RKO (cell line): Measurements from ENCODE around the gene PIN1.

Experiments
- DNase-seq: peaks from one replicate; pipeline ENCODE4 v3.0.0-alpha.2; 2016; ENCODE audit warnings: low spot score

The PIN1 gene

DNA sequence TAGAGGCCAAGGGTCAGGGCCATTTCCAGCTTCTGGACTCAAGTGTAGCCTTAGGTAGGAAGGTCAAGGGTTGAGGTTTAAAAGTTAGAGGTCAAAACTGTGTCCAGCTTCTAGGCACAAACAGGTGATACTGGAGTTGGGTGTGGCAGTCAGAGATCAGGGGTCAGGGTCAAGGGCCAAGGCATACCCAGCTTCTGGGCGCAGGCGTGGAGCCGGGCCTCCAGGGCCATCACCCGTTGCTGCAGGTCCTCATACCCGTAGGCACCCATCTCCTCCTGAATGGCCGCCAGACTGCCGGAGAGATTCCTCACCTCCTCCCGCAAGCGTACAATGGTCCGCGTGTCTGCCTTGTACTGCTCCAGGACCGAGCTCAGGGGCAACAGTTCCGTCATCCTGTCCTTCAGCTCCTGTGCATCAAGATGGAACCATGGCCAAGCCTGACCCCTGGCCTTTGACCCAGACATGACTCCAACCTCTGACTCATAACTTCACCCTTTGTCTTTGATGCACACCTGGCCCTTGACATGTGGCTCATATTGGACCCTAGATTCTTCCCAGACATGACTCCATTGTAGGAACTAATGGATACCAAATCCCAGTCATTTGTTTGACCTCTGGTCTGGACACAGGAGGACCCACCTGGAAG is 22.1 kb downstream of the PIN1 start:
- DNase-seq = no peak

DNA sequence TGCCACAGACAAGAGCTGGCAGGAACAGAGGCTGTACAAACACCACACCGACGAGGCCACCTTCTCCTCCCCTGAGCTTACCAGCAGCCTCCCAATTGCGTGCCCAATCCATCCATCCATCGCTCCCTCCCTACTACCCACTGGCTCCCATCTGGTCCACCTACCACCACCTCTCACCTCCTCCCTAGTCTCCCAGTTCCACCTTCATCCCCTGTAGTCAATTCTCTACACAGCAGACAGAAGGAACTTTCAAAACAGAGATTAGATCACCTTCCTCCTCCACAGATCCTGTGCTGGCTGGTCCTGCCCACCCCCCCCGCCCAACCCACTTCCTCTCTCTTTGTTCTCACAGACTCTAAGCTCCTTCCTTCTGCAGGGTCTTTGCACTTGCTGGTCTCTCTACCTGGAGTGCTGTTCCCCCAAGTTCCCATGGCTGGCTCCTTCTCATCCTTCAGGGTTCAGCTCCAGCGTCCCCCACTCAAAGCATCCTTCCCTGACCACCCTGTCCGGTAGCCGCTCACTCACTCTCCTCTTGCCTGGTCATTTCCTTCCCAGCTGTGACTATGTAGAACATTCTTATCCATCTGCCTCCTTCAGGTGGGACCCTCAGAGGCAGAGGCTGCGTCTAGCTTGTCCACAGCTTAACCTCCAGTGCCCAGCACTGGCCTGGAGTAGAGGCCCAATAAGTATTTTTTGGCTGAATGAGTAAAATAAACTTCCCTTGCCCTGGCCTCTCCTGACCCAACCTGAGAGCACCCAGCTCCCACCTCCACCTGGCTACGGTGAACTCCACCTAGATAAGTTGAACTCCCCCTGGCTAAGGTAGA is 23.0 kb downstream of the PIN1 start:
- DNase-seq = no peak

DNA sequence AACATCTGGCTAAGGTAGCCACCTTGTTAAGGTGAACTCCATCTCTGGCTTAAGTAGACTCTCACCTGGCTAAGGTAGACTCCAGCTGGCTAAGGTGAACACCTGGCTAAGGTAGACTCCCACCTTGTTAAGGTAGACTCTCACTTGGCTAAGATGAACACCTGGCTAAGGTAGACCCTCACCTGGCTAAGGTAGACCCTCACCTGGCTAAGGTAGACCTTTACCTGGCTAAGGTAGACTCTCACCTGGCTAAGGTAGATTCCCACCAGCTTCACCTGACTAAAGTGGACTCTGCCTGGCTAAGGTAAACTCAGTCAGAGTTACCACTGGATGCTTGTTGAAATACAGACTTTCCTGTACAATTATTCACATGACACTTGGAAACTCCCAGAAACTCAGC is 23.6 kb downstream of the PIN1 start:
- DNase-seq = no peak

DNA sequence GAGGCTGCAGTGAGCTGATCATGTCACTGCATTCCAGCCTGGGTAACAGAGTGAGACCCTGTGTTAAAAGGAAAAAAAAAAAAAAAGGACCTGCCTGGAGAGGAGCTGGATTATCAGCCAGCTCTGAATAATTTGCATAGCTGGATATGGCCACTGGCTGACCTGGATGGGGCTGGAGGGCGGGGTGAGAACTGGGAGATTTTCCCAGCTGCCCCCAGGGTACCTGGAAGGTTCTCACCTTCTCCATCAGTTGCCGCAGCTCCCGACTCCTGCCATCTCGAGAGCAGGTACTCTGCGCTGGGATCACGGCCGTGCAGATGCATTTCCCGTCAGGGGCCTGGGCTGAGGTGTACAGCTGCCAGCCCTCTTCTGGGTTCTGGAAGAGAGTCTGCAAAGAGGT is 25.3 kb downstream of the PIN1 start:
- DNase-seq = no peak

DNA sequence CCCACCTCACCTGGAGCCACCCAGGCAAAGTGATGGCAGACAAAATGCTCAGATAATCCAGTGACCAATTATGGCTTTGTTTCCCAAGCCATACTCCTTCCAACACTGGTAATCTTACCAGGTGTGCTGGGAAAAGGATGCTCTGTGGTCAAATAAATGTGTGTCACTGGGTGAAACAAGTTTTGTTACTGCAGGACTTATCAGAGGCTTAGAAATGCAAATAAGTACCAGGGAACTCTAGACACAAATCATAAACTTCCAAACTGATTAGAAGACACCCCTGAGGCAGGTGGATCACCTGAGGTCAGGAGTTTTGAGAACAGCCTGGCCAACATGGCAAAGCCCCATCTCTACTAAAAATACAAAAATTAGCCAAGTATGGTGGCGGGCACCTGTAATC is 26.4 kb downstream of the PIN1 start:
- DNase-seq = no peak

DNA sequence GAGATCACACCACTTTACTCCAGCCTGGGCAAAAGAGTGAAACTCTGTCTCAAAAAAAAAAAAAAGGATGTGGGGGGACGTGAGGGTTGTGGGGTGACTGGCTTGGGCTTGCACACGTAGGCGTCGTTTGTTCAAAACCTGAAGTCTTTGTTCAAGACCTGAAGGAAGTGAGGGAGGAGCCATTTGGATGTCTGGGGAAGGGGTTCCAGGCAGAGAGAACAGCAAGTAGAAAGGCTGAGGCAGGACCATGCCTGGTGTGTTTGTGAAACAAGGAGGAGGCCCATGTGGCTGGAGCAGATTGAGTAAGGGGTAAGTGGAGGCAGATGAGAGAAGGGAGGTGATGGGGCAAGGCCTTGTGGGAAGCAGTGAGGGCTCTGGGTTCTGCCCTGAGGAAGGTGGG is 27.8 kb downstream of the PIN1 start:
- DNase-seq = no peak

DNA sequence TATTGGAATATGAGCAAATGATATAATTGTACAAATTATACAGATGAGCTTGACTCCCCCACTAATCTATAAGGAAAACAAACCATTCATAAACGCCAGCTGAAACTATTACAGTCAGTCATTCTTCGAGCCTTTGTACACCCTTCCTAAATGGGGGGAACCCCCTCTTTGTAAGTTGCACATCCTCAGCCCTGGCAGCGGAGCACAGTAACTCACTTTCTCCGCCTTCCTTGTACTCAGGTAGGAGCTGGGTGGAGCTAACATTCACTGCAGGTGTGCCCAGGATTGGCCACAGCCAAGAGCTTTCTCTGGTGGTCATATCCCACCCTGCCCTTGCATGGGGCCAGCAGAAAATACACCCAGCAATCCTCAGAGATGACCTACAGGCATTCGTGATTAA is 28.6 kb downstream of the PIN1 start:
- no peak for DNase-seq

DNA sequence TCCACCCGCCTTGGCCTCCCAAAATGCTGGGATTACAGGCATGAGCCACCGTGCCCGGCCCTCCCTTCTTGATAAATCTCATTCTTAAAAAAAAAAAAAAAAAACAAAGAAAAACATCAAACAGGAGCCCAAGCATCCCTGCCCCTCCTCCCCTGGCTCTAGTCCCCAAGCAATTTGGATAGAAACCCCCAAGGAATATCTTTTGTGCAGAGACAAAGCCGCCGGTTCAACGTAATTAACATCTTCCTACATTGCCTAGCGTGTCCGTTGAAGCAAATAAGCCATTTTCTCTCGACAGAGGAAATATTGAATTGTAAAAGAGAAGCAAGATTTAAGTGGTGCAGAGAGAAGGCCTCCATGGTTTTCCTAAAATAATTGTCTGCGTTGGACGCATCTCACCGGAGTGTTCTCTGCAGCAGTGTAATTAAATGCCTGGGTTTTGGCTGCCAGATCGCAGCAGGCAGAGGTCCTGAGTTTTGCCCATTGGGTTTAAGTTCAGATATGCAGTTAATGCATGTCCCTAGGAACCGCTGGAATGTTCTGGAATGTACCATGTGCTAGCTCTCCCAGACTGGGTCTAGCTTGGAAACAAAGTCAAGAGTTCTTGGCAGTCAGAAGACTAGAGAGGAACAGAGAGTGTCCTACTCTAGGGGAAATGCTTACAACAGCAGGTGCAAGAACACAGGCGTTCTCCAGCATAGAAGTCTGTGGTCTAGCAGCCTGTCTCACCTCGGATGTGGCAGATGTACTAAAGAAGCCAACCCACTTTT is 30.8 kb downstream of the PIN1 start:
- no peak for DNase-seq

DNA sequence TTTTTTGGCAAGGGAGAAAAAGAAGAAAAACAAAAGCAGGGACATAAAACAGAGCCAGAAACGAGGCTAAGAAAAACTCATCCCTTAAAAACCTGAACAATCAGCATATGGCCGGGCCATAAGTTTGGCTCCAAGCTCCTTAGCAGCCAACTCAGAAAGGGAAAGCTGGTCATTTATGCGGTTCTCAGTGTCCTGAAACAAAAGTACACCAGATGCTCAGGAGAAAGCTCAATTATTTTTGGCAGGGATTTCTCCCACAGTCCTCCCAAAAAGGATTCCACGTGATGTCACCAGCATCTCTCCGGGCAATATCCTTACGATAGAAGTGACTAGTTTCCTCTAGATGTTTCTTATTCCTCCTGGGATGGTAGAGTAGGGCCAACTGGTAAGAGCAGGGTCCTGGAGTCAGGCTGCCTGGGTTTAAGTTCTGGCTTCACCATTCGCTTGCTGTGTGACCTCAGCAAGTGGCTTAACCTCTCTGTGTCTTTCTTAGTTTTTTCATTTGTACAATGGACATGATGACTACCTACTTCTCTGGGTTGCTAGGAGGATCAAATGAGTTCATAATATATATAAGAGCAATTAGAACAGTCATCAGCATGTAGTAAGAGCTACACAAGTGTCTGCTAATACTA is 34.0 kb downstream of the PIN1 start:
- DNase-seq = no peak

DNA sequence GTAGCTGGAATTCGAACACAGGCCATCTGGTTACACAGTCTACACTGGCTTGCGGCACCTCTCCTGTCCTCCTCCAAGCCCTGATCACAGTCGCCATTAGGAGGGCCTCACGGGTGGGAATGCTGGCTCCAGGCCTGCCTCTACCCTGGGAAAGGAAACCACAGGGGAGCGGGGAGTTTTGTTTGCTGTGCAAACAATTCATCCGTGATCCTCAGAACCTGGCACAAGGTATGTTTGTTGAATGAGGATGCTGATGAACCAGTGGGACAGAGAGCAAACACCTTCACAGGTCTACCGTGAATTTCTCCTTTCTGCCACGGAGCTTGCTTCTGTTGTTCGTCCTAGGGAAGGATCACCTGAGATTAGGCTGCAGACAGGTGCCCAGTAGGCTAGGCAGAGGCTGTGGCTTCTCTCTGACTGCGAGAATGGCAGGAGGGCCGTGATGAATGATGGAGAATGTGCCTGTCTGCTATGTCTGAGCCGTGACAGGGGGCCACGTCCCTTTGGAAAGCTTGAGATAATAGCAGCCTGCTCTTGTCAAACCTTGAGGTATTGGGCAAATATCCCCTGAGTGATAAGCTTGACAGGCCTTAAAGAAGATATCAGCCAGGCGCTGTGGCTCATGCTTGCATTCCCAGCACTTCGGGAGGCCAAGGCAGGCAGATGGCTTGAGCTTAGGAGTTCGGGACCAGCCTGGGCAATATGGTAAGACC is 36.7 kb downstream of the PIN1 start:
- no peak for DNase-seq

DNA sequence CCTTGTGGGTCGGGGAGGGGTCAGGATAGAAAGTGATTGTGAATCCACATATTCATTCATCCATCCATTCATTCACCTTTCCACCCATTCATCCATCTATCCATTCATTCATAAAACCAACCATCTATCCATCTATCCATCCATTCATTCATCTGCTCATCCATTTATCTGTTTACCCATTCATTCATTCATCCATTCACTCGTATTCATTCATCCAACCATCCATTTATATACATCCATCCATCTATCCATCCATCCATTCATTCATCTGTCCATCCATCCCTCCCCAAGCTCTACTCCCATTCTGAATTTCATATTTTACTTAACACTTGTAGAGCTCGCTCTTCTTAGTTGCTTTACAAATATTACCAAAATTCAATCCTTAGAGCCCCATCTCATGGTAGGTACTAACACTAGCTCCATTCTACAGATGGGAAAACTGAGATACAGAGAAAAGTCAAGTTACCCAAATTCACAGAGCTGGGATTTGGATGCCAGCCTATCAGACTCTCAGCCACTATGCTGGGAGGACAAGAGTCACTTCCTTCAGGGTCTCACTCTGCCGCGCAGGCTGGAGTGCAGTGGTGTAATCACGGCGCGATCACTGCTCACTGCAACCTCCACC is 37.6 kb downstream of the PIN1 start:
- DNase-seq = no peak

DNA sequence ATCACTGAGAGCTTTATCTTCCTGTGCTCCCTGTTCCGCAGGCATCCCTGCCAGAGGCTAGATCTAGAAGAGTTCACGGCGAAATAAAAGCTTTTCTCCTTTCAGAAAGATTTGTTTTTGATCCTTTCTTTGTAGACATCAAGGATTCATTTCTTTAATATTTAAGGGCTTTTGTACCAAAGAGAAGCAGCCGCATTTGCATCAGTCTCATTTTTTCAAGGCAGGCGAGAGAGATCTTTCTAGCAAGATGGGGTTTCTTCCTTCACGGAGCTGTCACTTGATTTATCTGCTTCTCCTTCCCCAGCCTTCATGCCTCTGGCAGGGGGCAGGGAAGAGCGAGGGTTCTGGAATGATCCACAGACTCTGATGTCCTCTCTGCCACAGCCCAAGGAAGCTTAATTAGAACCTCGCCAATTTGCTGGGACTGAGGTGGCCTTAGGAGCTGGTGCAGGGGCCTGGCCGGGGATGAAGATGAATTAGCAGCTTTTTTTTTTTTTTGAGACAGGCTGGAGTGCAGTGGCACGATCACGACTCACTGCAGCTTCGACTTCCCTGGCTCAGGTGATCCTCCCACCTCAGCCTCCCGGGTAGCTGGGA is 40.0 kb downstream of the PIN1 start:
- no peak for DNase-seq

DNA sequence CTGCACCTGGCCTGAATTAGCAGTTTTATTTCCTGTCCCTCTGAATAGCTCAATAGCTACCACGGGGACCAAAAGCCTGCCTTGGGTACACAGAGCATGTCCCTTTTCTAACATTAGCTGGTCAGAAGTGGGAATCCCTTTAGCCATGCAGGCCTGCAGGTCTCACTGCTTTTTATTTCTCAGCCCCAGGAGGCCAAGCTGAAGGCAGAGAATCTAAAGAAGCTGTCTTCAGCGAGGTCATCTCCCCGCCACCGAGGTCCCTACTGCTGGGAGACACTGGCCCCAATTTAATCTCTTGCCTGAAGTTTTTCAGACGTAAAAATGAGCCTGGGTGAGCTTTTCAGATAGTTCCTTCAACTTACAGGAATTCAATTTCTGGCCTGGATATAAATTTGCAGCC is 40.7 kb downstream of the PIN1 start:
- DNase-seq = no peak

DNA sequence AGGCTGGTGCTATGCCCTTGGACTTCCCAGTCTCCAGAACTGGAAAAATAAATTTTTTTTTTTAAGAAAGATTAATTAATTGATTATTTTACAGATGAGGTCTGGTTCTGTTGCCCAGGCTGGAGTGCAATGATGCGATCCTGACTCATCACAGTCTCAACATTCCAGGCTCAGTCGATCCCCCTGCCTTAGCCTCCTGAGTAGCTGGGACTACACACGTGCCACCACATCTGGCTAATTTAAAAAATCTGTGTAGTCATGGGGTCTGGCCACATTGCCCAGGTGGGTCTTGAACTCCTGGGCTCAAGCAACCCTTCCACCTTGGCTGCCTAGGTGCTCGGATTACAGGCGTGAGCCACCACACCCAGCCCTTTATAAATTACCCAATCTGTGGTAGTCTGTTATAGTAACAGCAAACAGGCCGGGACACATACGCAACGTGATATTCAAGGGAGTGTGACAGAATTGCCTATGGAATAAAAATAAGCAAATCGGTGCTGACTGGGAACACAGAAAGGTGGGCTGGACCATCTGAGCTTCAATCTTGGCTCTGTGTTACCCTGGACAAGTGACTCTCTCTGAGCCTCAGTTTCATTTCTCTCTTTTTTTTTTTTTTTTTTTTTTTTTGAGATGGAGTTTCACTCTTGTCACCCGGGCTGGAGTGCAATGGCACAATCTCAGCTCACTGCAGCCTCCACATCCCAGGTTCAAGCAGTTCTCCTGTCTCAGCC is 42.8 kb downstream of the PIN1 start:
- peak; percentile 45 for DNase-seq

DNA sequence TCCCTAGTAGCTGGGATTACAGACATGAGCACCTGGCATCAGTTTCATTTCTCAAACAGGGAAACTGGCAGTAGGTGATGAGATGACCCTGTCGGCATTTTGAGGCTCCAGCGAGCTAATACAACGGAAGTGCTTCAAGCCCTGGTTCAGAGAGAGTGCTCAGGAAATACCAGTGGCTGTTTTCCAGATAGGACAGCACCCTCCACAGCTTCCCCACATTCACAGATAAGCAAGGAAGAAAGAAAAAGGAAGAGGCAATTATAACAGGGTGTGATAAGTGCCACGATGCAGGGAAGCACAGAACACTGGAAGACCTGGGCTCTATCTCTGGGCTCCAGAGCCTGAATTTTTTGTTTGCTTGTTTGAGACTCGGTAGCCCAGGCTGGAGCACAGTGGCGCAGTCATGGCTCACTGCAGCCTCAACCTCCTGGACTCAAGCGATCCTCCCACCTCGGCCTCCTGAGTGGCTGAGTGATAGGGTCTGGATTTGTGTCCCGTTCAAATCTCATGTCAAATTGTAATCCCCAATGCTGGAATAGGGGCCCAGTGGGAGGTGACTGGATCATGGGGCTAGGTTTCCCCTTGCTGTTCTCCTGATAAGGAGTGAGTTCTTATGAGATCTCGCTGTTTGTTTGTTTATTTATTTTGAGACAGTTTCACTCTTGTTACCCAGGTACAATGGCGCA is 43.5 kb downstream of the PIN1 start:
- no peak for DNase-seq

DNA sequence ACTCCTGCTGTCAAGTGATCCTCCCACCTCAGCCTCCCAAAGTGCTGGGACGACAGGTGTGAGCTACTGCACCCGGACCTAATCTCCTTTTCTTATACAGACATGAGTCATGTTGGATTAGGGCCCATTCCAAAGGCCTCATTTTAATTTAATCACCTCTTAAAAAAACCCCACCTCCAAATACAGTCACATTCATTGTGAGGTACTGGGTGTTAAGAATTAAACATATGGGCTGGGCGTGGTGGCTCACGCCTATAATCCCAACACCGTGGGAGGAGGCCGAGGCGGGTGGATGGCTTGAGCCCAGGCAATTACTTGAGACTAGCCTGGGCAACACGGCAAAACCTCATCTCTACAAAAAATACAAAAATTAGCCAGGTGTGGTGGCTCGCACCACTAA is 46.6 kb downstream of the PIN1 start:
- DNase-seq = peak; percentile 23

DNA sequence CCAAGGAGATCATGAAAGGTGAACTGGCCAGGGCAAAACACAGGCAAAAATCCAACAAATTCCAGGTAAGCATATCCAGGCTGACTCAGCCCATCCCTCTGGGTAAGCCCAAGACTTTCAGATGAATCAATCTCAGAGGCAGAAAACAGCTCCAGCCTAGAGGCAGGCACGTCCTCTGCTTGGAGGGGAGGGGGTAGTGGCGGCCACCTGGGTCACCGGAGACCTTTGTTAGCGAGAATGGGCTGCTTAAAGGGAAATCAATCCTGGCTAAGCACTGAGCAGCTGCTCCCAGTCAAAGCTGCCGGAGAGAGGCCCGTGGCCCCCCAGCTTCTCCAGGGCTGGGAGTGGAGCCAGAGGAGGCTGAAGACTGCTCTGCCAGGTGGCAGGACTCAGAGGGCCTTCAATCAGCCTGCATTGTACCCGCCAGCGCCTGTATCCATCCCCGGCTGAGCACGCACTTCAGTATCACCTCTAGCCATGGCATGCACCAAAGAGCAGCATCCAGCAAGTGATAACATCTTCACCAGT is 48.2 kb downstream of the PIN1 start:
- DNase-seq = no peak

DNA sequence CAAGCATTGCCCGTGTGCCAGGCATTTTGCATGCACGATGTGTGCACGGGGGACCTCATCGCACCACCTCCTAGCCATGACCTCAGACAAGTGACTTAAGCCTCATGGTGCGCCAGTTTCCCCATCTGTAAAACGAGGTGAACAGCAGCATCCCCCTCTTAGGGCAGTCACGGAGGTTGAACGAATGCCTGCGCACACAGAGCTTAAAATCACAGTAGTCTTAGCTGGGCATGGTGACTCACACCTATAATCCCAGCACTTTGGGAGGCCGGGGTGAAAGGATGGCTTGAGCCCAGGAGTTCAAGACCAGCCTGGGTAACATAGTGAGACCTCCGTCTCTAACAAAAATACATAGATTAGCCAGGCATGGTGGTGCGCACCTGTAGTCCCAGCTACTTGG is 48.6 kb downstream of the PIN1 start:
- no peak for DNase-seq

DNA sequence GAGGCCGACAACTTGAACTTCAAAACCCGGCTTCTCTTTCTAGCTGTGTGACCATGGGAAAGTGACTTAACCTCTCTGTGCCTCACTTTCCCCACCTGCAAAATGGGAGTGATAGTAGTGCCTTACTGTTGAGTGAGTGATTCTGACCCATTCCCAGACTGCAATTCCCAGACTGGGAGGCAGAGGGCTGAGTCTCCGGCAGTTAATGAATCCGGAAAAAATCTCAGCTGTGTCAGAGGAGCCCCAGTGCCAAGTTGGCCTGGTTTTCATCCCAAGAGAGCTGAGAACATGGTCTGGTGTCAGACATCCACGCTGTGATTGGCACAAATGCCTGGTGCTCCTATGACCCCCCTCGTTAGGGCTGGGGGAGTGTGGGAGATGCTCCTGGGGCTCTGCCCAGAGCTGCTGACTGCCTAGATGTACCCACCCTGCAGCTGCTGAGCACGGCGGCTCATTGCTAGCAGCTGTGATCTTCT is 50.0 kb downstream of the PIN1 start:
- peak; percentile 37 for DNase-seq
